Measurements from ENCODE around the gene PPIL6.
"Not testable (repeated sequence)": the region's sequence is repeated elsewhere in the genome, so short reads cannot be mapped to it uniquely, and the experiment has no call there.

The PPIL6 gene

DNA sequence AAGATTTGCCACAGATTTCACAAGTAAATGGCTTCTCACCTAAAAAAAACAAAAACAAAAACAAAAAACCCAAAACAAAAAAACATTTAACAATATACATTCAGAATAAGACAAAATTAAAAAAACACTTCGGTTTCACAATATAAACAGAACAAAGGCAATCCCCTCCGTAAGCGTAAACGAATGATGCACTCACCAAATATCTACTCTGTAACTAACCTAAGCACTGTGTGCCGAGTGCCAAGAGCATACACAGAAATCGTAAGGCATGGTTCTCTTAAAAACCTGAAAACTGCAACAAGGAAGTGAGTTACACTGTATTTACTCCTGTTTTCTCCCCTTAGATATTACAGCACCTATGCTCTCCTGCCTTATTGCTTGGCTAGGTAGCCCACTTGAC is 27.3 kb upstream of the PPIL6 start:
- FAIRE-seq (no peak), DNase-seq (ENCODE audit: insufficient read length, low spot score) (no peak)

DNA sequence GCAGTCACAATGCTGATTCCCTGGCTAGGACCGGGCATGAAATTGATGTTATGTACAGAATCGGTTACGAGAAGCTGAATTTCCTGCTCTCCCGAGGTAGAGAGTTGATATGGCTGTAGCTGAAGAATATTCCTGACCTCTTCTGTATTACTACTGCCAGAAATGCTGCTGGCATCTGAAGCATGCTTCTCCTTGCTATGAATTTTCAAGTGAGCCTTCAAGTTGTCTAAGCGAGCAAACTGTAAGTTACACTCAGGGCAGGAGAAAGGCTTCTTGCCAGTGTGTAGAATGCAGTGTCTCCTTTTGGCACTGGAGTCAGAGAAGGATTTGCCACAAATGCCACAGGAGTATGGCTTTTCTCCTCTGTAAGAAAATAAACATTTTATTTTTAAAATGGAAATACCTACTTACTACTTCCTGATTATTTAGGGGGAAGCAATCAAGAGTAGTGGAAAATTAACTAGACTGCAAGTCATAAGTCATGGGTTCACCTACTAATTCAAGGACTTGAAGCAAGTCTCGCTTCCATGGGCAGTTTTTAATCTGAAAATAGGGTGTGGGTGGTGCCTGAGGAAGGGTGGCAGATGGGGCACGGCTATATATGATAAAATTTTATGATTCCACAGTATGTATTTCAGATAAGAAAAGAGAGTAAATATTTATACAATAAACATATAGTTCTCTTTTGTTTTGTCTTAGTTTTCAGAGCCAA is 25.9 kb upstream of the PPIL6 start:
- no peak for DNase-seq (ENCODE audit: insufficient read length, low spot score)
- no peak for FAIRE-seq

DNA sequence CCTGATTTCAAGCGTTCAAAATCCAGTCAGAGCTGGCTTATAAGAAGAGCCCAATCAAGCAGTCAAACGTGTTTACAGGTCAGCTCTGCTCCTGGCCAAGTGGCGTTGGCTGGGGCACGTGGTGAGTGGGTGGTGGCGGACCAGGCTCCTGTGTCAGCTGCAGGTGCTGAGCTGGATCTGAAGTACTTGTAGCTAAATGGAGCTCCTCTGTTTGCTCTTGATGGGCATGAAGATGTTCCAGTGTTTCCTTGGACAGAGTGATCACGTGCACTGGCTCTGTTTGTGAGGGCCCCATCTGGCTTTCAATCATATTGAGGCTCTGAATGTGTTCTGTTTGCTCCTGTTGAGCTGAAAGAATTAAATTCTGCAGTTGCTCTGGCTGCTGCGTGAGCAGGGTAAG is 25.3 kb upstream of the PPIL6 start:
- FAIRE-seq (no peak), DNase-seq (ENCODE audit: insufficient read length, low spot score) (no peak)

DNA sequence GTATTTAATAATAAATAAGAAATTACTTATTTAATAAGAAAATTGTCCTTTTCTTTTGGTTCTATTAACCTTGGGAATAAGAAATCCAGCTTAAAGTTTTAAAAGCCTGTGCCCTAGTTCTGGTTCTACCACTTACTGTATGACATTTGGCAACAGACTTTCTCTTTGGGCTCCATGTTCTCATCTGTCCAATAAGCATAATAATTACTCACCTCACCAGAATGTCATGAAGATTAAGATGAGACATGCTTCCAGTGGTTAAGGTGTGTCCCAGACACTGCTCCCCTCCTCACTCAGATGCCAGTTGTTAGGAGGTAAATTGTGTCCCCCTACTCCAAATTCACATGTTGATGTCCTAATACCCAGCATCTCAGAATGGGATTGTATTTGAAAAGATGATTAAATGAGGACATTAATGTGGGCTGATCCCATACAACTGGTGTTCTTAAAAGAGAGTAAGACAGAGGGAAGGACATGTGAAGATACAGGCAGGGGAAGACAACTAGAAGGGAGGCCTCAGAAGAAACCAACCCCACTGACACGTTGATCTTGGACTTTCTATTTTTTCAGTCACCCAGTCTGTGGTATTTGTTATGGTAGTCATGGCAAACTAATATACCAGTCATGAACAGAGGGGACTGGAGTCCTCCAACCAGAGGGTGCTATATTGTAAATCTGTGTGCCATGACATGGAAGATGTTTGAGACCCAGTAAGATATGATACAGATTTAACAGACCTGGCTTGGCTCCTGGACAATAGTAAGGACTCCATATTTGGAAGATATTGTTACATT is 21.5 kb upstream of the PPIL6 start:
- DNase-seq (ENCODE audit: insufficient read length, low spot score) (no peak), FAIRE-seq (no peak)

DNA sequence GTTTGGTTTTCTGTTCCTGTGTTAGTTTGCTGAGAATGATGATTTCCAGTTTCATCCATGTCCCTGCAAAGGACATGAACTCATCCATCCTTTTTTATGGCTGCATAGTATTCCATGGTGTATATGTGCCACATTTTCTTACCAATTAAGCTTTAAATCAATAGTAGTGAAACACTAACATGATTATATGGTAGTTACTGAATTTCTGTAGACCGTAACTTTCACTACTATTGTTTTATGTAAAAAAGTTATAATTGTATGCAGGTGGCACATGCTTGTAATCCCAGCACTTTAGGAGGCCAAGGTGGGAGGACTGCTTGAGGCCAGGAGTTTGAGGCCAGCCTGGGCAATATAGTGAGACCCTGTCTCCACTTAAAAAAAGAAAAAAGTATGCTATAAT is 20.8 kb upstream of the PPIL6 start:
- DNase-seq (ENCODE audit: insufficient read length, low spot score); FAIRE-seq: not testable (repeated sequence)

DNA sequence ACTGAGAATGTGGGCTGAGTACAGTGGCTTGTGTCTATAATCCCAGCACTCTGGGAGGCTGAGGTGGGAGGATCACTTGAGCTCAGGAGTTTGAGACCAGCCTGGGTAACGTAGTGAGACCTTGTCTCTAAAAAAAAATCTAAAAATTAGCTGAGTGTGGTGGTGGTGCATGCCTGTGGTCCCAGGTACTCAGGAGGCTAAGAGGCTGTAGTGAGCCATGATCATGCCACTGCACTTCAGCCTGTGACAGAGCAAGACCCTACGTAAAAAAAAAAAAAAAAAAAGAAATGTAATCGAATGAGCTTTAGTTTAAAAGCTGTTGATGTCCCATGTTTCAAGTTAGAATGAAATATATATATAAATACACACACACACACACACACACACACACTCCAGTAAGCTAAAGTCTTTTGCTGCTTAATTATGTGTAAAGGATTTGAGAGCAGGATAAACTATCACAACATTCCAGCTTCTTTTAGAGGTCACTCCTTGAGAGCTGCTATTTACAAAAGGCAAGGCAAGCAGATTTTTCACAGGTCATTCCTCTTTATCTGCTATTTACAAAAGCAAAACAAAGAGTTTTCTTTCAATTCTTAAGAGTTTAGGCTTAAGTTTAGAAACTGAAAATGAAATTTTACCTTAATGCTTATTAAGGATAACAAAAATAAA is 19.9 kb upstream of the PPIL6 start:
- no peak for FAIRE-seq
- DNase-seq (ENCODE audit: insufficient read length, low spot score): no peak

DNA sequence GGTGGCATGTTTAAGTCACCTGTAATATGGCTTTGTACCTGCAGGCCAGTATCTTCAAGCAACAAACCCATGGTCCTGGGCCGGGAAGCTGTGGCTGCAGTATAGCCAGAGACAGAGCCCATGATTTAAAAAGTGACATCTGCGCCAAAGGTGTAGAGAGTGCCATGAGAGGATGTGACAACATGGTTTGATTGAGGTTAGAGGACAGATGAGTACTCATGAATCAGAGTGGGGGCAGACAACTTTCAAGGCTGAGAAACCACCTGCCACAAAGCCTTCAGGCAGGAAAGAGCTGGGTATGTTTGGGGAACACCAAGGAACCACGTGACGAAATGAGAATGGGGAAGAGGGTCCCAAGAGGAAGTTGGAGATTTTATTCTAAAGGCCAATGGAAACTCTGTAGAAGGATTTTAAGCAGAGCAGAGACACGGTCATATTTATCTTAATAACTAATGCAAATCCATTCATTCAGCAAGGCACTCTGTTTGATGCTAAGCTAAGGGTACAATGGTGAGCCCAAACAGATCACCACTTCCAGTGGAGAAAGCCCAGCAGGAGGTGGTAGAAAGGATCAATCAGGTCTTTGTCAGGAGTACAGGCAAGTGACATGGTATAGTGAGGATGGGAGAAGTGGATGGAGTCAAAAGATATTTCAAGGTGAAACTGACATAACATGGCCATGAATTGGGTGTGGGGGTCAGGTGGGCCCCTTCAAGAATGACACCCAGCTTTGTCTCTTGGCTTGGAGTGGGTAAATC is 18.5 kb upstream of the PPIL6 start:
- DNase-seq (ENCODE audit: insufficient read length, low spot score): no peak

DNA sequence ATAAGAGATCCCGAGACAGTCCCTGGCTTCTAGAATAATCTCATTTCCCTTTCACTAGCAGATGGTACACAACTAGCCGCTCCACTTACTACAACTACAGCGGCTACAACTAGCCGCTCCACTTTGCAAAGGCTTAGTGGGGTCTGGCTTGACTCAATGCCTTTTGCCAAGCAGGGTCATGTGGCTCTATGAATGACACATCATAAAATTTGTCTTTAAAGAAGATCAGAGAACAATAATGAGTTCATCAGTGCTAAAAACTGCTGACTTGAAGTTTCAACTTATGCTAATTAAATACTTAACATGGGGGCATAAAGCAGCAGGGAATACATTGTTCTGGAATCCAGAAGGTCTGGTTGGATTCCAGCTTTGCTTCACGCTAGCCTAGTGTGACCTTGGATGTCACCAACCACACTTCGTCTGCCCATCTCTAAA is 17.2 kb upstream of the PPIL6 start:
- FAIRE-seq (no peak), DNase-seq (ENCODE audit: insufficient read length, low spot score) (no peak)

More for the DNA sequence above, 18.5 kb upstream of the PPIL6 start:
- FAIRE-seq: peak; percentile 94

DNA sequence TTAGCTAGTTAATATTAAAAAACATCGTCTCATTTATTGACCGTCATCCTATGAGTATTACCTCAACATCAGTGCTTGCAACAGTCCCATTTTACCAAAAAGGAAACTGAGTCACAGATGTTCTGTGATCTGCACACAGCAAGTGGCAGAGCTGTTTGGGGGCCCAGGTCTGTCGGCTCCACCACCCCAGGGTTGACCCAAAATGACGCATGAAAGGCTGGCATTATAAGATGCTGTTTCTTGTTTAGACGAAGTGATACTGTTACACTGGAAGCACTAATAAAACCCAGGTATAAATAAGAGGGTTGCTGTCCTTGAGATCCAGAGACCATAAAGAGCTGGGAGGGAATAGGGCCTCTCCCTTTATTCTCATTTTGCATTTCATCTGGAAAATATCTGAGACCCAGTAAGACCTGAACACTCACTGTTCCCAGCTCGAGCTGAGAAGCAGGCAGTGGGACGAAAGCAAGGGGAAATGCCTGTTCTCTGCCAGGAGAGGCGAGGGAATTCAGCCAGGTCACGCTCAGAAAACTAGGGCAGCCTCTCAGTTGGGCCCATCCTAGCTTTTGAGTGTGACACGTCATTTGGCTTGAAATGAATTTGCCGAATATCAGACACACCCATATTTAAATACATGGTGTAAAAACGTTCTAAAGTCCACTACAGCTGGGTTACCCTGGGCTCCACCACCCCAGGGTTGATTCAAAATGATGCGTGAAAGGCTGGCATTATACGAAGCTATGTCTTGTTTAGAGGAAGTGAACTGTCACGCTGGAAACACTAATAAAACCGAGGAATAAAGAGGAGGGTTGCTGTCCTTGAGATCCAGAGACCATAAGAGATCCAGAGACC is 16.5 kb upstream of the PPIL6 start:
- DNase-seq (ENCODE audit: insufficient read length, low spot score): no peak
- no peak for FAIRE-seq

DNA sequence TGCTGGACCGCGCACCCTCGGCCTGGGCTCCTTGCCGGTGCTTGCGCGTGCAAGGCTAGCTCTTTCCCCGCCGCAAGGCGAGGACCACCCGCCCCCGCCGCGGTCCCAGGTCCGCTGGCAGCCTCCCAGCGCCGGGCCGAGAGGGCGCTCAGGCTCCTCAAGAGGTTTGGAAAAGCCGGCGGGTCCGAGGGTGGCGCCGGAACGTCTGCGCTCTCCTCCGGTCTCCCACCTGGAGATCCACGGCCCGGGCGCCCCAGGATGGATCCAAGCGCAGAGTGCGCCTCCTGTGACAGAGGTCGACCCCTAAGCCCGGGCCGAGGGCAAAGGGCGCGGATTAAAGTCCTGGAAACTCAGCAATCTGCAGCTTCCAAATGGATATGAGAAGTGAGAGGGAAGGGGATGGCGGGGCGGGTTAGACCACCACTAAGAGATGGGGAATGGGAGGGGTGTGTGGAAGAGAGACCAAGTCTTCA is 15.7 kb upstream of the PPIL6 start:
- DNase-seq (ENCODE audit: insufficient read length, low spot score) (no peak), FAIRE-seq (no peak)

DNA sequence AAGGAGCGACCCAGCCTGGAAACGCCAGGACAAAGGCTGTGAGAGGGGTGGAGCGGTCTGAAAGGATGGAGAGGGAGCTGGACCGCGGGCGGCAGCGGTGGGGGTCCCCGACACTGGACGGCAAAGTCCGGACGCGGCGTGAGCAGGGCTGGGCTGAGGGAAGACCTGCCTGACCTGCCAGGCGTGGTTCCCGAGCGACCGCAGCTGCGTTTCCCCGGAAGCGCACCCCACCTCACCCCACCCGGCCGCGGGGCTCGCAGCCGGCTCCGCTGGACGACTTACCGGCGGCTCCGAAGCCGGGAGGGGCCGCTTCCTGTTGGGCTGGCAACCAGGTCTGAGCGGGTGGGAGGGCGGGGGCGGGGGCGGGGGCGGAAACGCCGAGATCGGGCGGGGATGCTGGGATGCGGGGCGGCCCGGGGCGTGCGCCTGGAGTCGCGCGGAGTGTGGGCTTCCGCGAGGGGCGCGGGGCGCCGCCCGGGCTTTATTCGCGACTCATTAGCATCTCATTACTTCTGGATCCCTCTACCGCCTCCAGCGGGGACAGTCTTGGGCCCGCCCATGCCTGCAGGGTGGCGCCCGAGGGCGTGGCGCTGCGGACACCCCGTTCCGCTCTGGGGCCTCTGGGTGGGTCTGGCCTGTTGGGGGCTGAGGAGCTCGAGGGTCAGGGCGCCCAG is 15.1 kb upstream of the PPIL6 start, which contains the start of gene MICAL1:
Gene MICAL1 (minus strand): TSS at position 336 of the 674 bp plus-strand sequence. CDS start 1,576 bp downstream, outside the sequence.
- FAIRE-seq (peak; percentile 84), DNase-seq (ENCODE audit: insufficient read length, low spot score) (peak; percentile 62)

DNA sequence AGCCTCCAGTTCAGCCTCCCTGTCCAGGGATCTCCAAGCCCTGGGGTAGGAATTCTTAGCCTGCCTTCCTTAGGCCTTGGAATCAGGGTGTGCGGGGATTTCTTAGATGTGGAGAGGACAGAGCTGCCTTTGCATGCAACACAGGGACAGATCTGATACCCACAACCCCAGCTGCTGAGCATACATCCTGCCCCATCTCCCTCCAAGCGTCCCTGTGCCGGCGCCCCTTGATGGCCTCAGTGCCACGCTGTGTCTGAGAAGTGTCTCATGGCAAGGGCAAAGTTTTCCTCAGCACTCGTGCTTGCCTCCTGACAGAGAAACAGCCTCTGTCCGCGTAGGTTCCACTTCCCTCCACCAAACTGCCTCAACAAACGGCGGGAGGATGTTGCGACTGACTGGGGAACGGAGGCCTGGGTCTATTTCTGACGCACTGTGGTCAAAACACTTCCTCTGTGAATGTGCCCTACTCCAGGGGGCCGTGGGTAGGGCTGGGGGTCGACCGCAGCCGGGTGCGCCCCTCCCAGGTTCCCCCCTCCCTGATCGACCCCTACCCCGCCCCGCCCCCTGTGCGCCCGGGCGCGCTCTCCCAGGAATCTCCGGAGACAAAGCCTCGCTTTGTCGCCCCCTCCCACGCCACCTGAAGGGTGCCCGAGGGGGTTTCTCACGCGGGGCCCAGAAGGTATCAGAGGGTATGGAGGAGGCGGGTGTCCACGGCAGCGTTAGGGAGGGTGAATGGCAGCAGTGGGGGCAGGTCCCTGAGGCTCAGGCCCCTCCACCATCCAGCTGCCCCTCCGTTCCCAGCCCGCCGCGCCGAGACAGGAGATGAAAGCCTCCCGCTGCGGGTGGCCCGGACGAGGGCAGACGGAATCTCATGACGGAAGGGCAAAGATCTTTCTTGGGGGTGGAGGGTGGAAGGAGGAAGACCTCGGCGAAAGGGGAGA is 14.3 kb upstream of the PPIL6 start:
- FAIRE-seq (peak; percentile 87), DNase-seq (ENCODE audit: insufficient read length, low spot score) (peak; percentile 44)

DNA sequence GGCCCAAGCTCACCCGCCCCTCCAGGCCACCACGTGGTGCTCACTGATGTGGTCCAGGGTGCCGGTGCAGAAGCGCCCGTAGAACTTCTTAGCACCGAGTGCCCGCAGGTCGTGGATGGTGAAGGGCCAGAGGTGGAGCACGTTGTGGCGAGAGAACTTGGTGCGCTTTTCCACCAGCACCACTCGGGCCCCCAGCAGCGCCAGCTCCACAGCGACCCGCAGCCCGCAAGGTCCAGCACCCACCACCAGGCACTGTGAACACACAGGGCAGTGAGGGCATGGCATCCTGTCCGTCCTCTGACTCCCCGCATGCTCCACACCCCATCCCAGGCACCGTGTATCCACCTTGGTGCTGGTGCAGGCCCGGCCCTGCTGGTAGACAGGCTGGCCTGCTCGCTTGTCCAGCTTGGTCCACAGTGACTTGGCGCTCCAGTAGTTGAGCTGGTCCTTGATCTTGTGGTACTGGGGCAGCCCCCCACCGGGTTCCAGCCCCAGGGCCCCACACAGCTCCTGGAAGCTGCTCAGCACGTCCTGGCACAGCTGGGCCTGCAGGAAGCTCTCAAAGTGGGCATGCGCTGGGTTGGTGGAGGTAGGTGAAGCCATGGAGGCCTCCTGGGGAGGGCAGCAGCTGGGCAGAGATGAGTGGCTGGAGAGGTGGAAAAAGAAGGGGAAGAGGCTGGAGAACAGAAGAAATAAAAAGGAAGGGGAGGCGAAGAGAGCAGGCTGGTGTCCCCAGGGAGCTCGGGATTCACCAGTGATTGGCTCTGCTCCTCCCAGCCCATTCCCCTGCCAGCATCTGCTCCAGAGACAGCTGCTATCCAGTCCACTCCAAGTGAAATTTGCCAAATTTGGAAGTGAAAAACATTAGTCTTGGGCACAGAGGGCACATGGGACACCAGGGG is 13.4 kb upstream of the PPIL6 start:
- no peak for FAIRE-seq
- DNase-seq (ENCODE audit: insufficient read length, low spot score): no peak

DNA sequence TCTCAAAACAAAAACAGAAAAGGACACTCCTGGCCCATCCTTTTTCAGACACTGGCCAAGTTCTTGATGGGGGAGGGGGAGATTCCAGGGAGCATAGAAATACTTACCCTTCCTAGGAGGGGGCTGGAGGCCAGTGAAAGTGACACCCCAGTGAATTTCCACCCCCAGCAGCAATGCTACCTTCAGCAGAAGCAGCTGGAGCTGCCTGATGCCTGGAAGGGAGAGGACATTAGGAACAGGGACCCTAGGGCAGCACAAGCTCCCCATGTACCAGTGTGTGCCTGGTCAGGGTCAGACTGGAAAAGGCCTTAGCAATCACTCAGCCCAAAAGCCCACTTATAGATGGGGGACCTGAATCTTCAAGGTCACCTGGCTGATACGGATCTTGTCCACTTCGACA is 12.7 kb upstream of the PPIL6 start:
- FAIRE-seq (no peak), DNase-seq (ENCODE audit: insufficient read length, low spot score) (no peak)

DNA sequence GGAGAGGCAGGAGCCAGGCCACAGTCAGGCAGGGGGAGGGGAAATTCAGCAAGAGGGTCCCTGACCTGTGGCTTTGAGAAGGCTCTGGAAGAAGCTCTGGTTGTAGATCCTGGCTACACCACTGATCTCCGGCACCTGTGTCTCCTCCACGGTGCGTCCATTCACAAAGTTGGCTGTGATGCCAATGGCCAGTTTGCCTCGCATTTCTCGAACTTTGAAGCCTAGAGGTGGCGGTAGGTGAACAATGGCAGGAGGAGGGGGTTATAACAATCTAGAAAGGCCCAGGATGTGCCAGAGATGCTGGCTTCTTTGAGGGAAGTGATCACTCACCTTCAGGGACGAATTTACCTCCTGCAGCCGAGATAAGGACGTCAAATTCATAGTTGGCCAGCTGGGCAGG is 11.8 kb upstream of the PPIL6 start:
- FAIRE-seq (no peak), DNase-seq (ENCODE audit: insufficient read length, low spot score) (no peak)

DNA sequence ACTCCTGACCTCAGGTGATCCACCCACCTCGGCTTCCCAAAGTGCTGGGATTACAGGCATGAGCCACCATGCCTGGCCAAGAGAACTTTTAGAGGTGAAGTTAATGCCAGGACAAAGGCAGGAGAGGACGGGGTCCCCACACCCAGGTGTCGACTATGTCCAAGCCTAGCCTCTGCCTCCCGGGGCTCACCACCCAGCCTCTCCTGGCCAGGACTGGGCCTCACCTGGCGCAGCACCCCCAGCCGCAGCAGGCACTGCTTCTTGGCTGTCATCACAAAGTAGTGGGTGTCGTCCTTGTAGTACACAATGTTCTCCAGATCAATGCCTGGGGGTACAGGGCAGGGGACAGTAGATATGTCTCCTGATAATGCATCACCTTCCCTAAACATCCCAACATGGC is 10.9 kb upstream of the PPIL6 start:
- no peak for DNase-seq (ENCODE audit: insufficient read length, low spot score)
- FAIRE-seq: no peak

DNA sequence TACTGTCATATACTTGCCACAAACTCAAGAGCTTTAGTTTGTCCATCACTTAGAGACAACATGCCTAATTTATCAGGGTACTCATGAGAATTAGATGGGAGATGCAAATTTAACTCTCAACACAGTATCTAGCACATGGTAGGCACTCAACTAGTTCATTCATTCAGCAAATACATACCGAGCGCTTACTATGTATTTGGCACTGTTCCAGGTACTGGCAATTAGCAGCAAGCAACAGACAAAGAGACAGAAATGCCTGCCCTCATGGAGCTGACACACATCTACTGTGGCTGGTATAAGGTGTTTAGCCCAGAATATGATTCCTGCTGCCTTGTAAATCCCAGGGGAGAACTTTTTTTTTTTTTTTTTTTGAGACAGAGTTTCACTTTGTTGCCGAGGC is 10.4 kb upstream of the PPIL6 start:
- FAIRE-seq (no peak), DNase-seq (ENCODE audit: insufficient read length, low spot score) (no peak)

Data from GM19239 (cell line).